Uterus (tissue), 4 donors: Measurements from ENCODE around the gene RABAC1. TPM values are rescaled to one million over a fixed set of nuclear protein-coding genes. Genes with fewer than 3 reads are reported as not detected.

Experiments used
- DNase-seq, 2 donors: peaks; one replicate each; pipeline ENCODE4 v3.0.0-alpha.2; 2019 to 2020
- H3K27ac ChIP-seq, 2 donors: fragments of 200-600 bp; sonication (generic); 1 replicate in 1 of 2; 2 replicates in 1 of 2; pipeline ENCODE4 v1.5.1; 2016 to 2018
- H3K27me3 ChIP-seq, 2 donors: fragments of 200-600 bp; sonication (generic); one replicate each; pipeline ENCODE4 v1.5.1; 2018 to 2019; ENCODE audit warnings: control low read depth in 1 of 2
- H3K36me3 ChIP-seq, 2 donors: fragments of 200-600 bp; sonication (generic); one replicate each; pipeline ENCODE4 v1.5.1; 2019; ENCODE audit warnings: control low read depth in 1 of 2
- H3K4me1 ChIP-seq, 2 donors: fragments of 200-600 bp; sonication (generic); one replicate each; pipeline ENCODE4 v1.5.1; 2018 to 2019; ENCODE audit warnings: control low read depth in 1 of 2
- H3K4me3 ChIP-seq, 2 donors: fragments of 200-600 bp; sonication (generic); 1 replicate in 1 of 2; 2 replicates in 1 of 2; pipeline ENCODE4 v1.5.1; 2018 to 2019; ENCODE audit warnings: mild to moderate bottlenecking in 1 of 2
- H3K9me3 ChIP-seq, 2 donors: fragments of 200-600 bp; sonication (generic); one replicate each; pipeline ENCODE4 v1.5.1; 2019; ENCODE audit warnings: control low read depth in 1 of 2
- POLR2A ChIP-seq, 2 donors: fragments of 450-650 bp; IDR thresholded peaks; one replicate each; pipeline ENCODE4 v1.6.1; 2016; ENCODE audit warnings: antibody characterized with exemption in 2 of 2, mild to moderate bottlenecking in 1 of 2, moderate library complexity in 1 of 2
- intact Hi-C: fragments of 100-400 bp; cut with DNase I; formaldehyde crosslinking; loops from one replicate; pipeline ENCODE4 v1.15.1; 2023; ENCODE audit warnings: low total_unique reads
- total RNA-seq, 4 donors: library from RNA; depleted of rRNA in 3 of 4; stranded (reverse); fragments of >200 nt in 3 of 4; gene quantifications; one replicate each; pipeline versions ENCODE4 v1.1.0 to v1.2.4, GENCODE V29; 2014 to 2023
- TF ChIP-seq, protein P1 (sequence below), 4 experiments: fragments of 200-600 bp in 2 of 4; fragments of 450-650 bp in 2 of 4; sonication (generic) in 2 of 4; IDR thresholded peaks; one replicate each; pipeline ENCODE4 v1.5.1; 2016 to 2019; ENCODE audit warnings: antibody characterized with exemption in 4 of 4, mild to moderate bottlenecking in 2 of 4, moderate library complexity in 1 of 4
- donor health status: DM: yes; HTN: yes; CAD: no.

Gene RABAC1
- total RNA-seq, 4 donors from 2014 or later, result 83.0 to 223 (median 178) TPM

DNA sequence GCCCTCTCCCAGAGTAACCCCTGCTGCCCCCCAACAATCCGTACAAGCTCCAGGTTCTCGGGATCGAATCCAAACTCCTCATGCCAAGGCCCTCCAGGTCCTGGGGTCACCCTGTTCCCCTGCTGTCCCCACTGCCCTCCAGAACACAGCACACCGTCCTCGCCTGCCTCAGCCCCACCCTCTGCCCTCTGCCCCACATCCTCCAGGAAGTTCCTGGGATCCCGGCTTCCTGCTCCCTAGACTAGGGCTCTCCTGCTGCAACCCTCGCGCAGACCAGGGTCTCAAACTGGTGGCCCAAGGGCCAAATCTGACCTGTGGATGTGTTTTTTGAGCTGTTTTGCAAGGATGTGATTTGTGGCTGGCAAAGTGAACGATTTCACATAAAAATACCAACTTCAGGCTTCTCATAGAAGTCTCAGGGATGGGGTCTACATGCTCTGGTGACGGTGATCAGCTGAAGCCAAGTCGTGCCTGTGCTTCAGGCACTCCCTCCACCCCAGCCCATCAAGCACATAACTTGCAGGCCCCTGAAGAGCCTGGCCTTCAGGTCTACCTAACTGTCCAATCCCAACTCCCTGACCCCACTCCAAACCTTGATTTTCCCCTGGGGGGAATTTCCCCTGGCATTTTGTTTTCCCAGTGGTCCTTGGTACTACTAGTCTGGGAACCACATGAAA, 1.8 kb downstream of the RABAC1 start:
- no peak overlapping the region for H3K4me3 ChIP-seq
- peaks cover 0 to 10% of the 10 kb centered on the region in 2 donors for H3K4me1 ChIP-seq
- no peaks in the 10 kb centered on the region for H3K27me3 ChIP-seq
- TF ChIP-seq, protein P1, sequence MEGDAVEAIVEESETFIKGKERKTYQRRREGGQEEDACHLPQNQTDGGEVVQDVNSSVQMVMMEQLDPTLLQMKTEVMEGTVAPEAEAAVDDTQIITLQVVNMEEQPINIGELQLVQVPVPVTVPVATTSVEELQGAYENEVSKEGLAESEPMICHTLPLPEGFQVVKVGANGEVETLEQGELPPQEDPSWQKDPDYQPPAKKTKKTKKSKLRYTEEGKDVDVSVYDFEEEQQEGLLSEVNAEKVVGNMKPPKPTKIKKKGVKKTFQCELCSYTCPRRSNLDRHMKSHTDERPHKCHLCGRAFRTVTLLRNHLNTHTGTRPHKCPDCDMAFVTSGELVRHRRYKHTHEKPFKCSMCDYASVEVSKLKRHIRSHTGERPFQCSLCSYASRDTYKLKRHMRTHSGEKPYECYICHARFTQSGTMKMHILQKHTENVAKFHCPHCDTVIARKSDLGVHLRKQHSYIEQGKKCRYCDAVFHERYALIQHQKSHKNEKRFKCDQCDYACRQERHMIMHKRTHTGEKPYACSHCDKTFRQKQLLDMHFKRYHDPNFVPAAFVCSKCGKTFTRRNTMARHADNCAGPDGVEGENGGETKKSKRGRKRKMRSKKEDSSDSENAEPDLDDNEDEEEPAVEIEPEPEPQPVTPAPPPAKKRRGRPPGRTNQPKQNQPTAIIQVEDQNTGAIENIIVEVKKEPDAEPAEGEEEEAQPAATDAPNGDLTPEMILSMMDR (IDR thresholded peaks at IDR 0.05), result no peak
- no peaks in the 10 kb centered on the region for H3K9me3 ChIP-seq
- no peaks in the 10 kb centered on the region for H3K36me3 ChIP-seq
- intact Hi-C loops, result no loop called here
- DNase-seq, result no peak
- peak overlapping the region in 1 of 2 donors; percentile 90 for H3K27ac ChIP-seq

DNA sequence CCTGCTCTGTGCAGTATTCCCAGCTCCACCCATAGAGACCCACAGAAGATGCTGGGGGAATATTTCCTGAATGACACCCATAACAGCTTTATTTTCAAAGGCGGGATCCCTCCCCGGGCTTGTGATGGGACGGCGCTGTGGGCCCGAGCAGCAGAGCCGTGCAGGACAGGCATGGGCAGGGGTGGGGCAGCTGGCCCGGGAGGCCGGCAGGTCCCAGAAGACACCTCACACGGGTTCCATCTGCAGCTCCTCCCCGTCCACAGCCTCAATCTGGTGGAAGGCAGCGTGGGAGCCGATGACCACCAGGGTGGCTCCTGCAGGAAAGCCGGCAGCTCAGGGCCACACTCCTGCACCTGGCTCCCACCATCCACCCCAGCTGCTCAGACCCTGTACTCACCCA, 2.5 kb downstream of the RABAC1 start:
- H3K27me3 ChIP-seq, result no peaks in the 10 kb centered on the region
- intact Hi-C loops, result no loop called here
- no peaks in the 10 kb centered on the region for H3K36me3 ChIP-seq
- peaks cover 0 to 10% of the 10 kb centered on the region in 2 donors for H3K4me1 ChIP-seq
- H3K4me3 ChIP-seq, result no peak overlapping the region
- no peaks in the 10 kb centered on the region for H3K9me3 ChIP-seq
- DNase-seq, result no peak
- no peak overlapping the region for H3K27ac ChIP-seq
- no peak for TF ChIP-seq POLR2A (IDR thresholded peaks at IDR 0.05)
- TF ChIP-seq, protein P1 (IDR thresholded peaks at IDR 0.05), result no peak

DNA sequence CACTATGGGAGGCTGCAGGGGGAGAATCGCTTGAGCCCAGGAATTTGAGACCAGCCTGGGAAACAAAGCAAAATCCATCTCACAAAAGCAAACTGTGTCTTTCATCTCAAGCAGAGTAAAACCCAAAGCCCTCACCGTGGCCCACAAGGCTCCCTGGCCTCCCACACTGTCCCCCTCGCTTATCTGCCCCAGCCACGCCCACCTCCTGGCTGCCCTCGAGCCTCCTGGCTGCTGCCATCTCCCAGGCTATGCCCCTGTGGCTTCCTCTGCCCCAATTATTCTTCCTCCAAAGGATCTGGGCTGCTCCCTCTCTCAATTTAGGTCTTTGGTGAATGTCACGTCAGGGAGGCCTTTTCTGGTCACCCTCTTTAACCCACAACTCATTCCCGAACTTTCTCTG, 3.6 kb downstream of the RABAC1 start:
- H3K27ac ChIP-seq, result no peak overlapping the region
- H3K9me3 ChIP-seq, result no peaks in the 10 kb centered on the region
- H3K4me3 ChIP-seq, result no peak overlapping the region
- no peak for DNase-seq
- H3K36me3 ChIP-seq, result no peaks in the 10 kb centered on the region
- peaks cover 0 to 10% of the 10 kb centered on the region in 2 donors for H3K4me1 ChIP-seq
- no peaks in the 10 kb centered on the region for H3K27me3 ChIP-seq
- no peak for TF ChIP-seq POLR2A (IDR thresholded peaks at IDR 0.05)
- TF ChIP-seq, protein P1 (IDR thresholded peaks at IDR 0.05), result no peak
- intact Hi-C loops, result no loop called here

DNA sequence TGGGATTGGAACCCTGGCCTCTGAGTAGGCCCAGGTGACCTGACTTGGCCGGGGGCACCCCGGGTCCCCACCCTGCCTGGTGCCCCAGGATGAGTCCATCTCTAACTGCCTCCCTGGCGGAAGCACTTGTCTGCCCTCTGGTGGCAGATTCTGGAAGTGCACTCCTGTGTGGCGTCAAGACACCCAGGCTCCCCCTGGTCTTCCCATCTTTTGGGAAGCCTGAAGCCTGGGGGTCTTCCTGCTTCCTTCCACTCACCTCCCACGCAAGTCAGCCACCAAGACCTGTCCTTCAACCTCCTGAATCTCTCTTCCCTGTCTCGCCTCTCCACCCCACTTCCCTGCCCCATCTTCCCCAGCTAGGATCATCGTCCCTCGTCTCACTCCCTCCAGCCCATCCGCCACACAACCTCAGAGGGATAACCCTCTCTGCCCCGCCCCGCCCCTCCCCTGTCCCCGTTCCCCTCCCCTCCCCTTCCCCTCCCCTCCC, 7.4 kb downstream of the RABAC1 start:
- H3K36me3 ChIP-seq, result no peaks in the 10 kb centered on the region
- no peak overlapping the region for H3K4me3 ChIP-seq
- no peaks in the 10 kb centered on the region for H3K9me3 ChIP-seq
- no peaks in the 10 kb centered on the region for H3K4me1 ChIP-seq
- no peak overlapping the region for H3K27ac ChIP-seq
- H3K27me3 ChIP-seq, result no peaks in the 10 kb centered on the region
- peak; percentile 73 to 74 for DNase-seq
- intact Hi-C loops, result no loop called here
- TF ChIP-seq POLR2A (IDR thresholded peaks at IDR 0.05), result no peak
- TF ChIP-seq, protein P1 (IDR thresholded peaks at IDR 0.05), result peak; percentile 82 to 99 (median 90)

DNA sequence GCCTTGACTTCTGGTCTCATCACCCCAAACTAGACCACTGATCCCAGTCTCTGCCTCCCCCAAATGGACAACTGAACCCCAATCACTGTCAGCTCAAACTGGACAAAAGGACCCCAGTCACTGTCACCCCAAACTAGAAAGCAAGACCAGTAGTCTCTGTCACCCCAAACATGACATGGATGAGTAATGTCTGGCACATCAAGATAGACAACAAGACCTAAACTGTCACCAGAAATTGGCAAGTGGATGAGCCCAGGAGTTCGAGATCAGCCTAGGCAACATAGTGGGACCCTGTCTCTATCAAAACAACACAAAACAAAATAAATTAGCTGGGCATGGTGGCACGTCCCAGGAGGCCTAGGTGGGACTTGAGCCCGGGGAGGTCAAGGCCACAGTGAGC, 12.0 kb downstream of the RABAC1 start:
- intact Hi-C loops, result no loop called here
- DNase-seq, result no peak
- no peak overlapping the region for H3K4me3 ChIP-seq
- peaks cover 0 to 2% of the 10 kb centered on the region in 2 donors for H3K27me3 ChIP-seq
- H3K9me3 ChIP-seq, result no peaks in the 10 kb centered on the region
- H3K36me3 ChIP-seq, result no peaks in the 10 kb centered on the region
- TF ChIP-seq, protein P1 (IDR thresholded peaks at IDR 0.05), result no peak
- TF ChIP-seq POLR2A (IDR thresholded peaks at IDR 0.05), result no peak
- no peak overlapping the region for H3K27ac ChIP-seq
- H3K4me1 ChIP-seq, result no peaks in the 10 kb centered on the region
